ENCODE results near the gene COL7A1. TPM values are rescaled to one million over a fixed set of nuclear protein-coding genes. Genes with fewer than 3 reads are reported as not detected.
"Not testable (repeated sequence)": the region's sequence is repeated elsewhere in the genome, so short reads cannot be mapped to it uniquely, and the experiment has no call there.

COL7A1 gene
- total RNA-seq, 1 donor from 2014 or later = 1.9 TPM

DNA sequence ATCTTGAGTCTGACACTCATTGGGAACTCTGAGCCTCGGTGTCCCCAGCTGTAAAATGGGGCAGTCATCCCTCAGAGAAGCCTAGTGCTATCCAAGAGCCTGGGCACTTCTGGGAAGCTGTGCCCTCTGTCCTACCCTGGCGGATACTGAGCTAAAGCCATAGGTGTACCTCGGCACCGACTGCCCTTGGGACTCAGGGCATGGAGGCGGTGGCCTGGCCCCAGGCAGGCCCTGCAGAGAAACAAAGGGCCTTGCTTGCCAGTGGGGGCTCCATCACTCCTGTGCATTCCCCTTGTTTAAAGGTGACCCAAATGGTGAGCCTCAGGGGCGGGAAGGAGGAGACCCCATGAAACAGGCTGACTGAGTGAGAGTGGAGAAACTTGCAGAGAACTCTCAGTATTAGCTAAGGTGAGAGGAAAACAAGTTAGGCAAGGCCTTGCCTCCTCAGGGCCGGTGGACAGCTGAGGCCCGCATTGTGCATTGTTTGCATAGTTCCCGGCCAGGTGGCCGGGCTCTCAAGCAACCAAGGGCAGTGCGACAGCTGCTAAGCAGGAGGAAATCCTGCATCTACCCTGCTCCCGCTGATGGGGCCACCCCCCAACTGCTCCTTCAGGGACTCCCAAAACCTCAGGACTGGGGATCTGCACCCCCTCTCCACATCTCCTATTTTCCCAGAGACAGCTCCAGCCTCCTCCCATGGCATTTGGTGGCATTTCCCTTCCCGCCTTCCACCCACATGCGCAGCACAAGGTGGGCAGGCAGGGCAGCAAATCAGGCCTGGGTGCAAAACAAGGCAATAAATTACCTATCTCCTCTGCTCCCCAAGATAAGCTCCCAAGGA is 42.8 kb downstream of the COL7A1 start:
- Mint-ChIP-seq H3K4me1 (ENCODE audit: low read depth) (peaks cover 33% of the 10 kb centered on the region), H3K36me3 (ENCODE audit: low read depth) (peaks cover 51% of the 10 kb centered on the region), H3K9me3 (no peaks in the 10 kb centered on the region), H3K4me3 (ENCODE audit: low read depth) (no peak overlapping the region), H3K27me3 (ENCODE audit: low read depth) (no peaks in the 10 kb centered on the region), H3K27ac (no peak overlapping the region)
- DNase-seq (ENCODE audit: low spot score) = no peak
- intact Hi-C loops (cut with micrococcal nuclease) = loop anchor here (10.0 kb wide), 1 partner anchor 308 kb away; the partner anchor contains the start of gene ZNF589

- H3K27ac Mint-ChIP-seq = not testable (repeated sequence)
Observed at GRCh38 chr3:48551651-48552050, 43.5 kb downstream of the COL7A1 start.

GRCh38 chr3:48548729-48549705 is 46.1 kb downstream of the COL7A1 start:
- intact Hi-C loops (cut with micrococcal nuclease) = loop anchor here (2.0 kb wide), 1 partner anchor 148 kb away; no protein-coding TSS in a partner anchor
- no peaks in the 10 kb centered on the region for H3K27me3 Mint-ChIP-seq (ENCODE audit: low read depth)
- H3K4me1 Mint-ChIP-seq (ENCODE audit: low read depth) = peaks cover 16% of the 10 kb centered on the region
- no peak overlapping the region for H3K27ac Mint-ChIP-seq
- no peak overlapping the region for H3K4me3 Mint-ChIP-seq (ENCODE audit: low read depth)
- DNase-seq (ENCODE audit: low spot score) = peak; percentile 72
- peaks cover 62% of the 10 kb centered on the region for H3K36me3 Mint-ChIP-seq (ENCODE audit: low read depth)
- no peaks in the 10 kb centered on the region for H3K9me3 Mint-ChIP-seq

More at GRCh38 chr3:48551651-48552050, 43.5 kb downstream of the COL7A1 start:
- H3K4me3 Mint-ChIP-seq (ENCODE audit: low read depth); H3K9me3 Mint-ChIP-seq; H3K27me3 Mint-ChIP-seq (ENCODE audit: low read depth); DNase-seq (ENCODE audit: low spot score): not testable (repeated sequence)
- Mint-ChIP-seq H3K4me1 (ENCODE audit: low read depth) (peaks cover 33% of the 10 kb centered on the region), H3K36me3 (ENCODE audit: low read depth) (peaks cover 57% of the 10 kb centered on the region)
- intact Hi-C loops (cut with micrococcal nuclease) = loop anchor here (10.0 kb wide), 1 partner anchor 307 kb away; the partner anchor contains the start of gene ZNF589

- no peak overlapping the region for H3K4me3 Mint-ChIP-seq (ENCODE audit: low read depth)
- peaks cover 60% of the 10 kb centered on the region for H3K36me3 Mint-ChIP-seq (ENCODE audit: low read depth)
- intact Hi-C loops (cut with micrococcal nuclease) = loop anchor here (2.0 kb wide), 1 partner anchor 147 kb away; no protein-coding TSS in a partner anchor
- H3K9me3 Mint-ChIP-seq = no peaks in the 10 kb centered on the region
- H3K27me3 Mint-ChIP-seq (ENCODE audit: low read depth) = no peaks in the 10 kb centered on the region
- peaks cover 9% of the 10 kb centered on the region for H3K4me1 Mint-ChIP-seq (ENCODE audit: low read depth)
- H3K27ac Mint-ChIP-seq = no peak overlapping the region
- no peak for DNase-seq (ENCODE audit: low spot score)
Observed at GRCh38 chr3:48548126-48548525, 47.0 kb downstream of the COL7A1 start.

GRCh38 chr3:48546203-48546829 is 48.8 kb downstream of the COL7A1 start:
- Mint-ChIP-seq H3K9me3 (no peaks in the 10 kb centered on the region), H3K27me3 (ENCODE audit: low read depth) (no peaks in the 10 kb centered on the region), H3K36me3 (ENCODE audit: low read depth) (peaks cover 73% of the 10 kb centered on the region), H3K4me1 (ENCODE audit: low read depth) (peaks cover 8% of the 10 kb centered on the region), H3K4me3 (ENCODE audit: low read depth) (no peak overlapping the region), H3K27ac (no peak overlapping the region)
- no peak for DNase-seq (ENCODE audit: low spot score)
- intact Hi-C loops (cut with micrococcal nuclease) = no loop called here

DNA sequence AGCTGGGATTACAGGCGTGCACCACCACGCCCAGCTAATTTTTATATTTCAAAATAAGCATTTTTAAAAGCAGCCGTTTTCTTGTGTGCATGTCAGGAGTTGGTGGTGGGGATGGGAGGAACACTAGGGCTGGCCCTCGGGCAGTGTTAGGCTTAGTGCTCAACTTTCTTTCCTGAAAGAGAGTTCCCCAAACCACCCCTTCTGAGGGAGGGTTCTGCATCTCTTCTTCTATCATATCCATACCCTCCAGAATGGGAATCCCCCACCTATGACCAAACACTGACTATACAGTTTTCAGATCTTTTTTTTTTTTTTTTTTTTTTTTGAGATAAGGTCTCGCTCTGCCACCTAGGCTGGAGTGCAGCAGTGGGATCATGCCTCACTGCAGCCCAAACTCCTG is 51.0 kb downstream of the COL7A1 start:
- Mint-ChIP-seq H3K9me3 (no peaks in the 10 kb centered on the region), H3K27me3 (ENCODE audit: low read depth) (no peaks in the 10 kb centered on the region), H3K4me1 (ENCODE audit: low read depth) (peaks cover 2% of the 10 kb centered on the region), H3K27ac (no peak overlapping the region), H3K4me3 (ENCODE audit: low read depth) (no peak overlapping the region), H3K36me3 (ENCODE audit: low read depth) (peaks cover 68% of the 10 kb centered on the region)
- intact Hi-C loops (cut with micrococcal nuclease) = no loop called here
- no peak for DNase-seq (ENCODE audit: low spot score)

DNA sequence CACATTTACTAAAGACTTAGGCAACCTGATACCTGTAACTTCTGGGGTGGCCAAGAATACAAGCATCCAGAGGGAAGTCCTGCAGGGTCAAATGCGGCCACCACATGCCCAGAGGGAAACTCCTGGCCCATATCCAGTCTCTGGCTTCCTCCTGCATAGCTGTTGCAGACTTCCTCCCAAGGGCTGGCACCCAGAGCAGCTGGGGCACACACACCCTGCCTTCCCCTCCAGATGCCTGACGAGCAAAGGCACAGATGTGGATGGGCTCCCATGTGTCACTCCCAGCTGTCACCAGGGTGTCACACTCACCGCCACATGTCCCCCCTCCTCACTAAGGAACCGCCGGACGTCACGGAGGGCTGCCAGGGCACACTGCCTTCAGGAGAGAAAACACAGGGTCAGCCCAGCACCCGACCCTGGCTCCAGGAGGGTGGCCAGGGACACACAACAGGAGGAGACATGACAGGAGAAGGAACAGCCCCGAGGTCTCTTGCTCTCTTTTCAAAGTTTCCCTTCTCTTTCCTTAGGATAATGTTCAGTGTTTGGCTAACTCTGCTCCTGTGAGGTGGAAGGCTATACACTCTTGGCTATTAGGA is 51.8 kb downstream of the COL7A1 start:
- DNase-seq (ENCODE audit: low spot score) = no peak
- no peaks in the 10 kb centered on the region for H3K27me3 Mint-ChIP-seq (ENCODE audit: low read depth)
- no peak overlapping the region for H3K4me3 Mint-ChIP-seq (ENCODE audit: low read depth)
- intact Hi-C loops (cut with micrococcal nuclease) = no loop called here
- peaks cover 2% of the 10 kb centered on the region for H3K4me1 Mint-ChIP-seq (ENCODE audit: low read depth)
- peaks cover 67% of the 10 kb centered on the region for H3K36me3 Mint-ChIP-seq (ENCODE audit: low read depth)
- H3K9me3 Mint-ChIP-seq = no peaks in the 10 kb centered on the region
- no peak overlapping the region for H3K27ac Mint-ChIP-seq

GRCh38 chr3:48538451-48538850 is 56.7 kb downstream of the COL7A1 start:
- no peak for DNase-seq (ENCODE audit: low spot score)
- Mint-ChIP-seq H3K27me3 (ENCODE audit: low read depth) (no peaks in the 10 kb centered on the region), H3K4me3 (ENCODE audit: low read depth) (no peak overlapping the region), H3K9me3 (no peaks in the 10 kb centered on the region), H3K27ac (no peak overlapping the region), H3K36me3 (ENCODE audit: low read depth) (peaks cover 75% of the 10 kb centered on the region), H3K4me1 (ENCODE audit: low read depth) (peaks cover 2% of the 10 kb centered on the region)
- intact Hi-C loops (cut with micrococcal nuclease) = no loop called here

GRCh38 chr3:48536785-48537184 is 58.3 kb downstream of the COL7A1 start:
- Mint-ChIP-seq H3K27me3 (ENCODE audit: low read depth) (no peaks in the 10 kb centered on the region), H3K4me1 (ENCODE audit: low read depth) (no peaks in the 10 kb centered on the region), H3K4me3 (ENCODE audit: low read depth) (no peak overlapping the region), H3K27ac (no peak overlapping the region), H3K36me3 (ENCODE audit: low read depth) (peaks cover 74% of the 10 kb centered on the region), H3K9me3 (no peaks in the 10 kb centered on the region)
- intact Hi-C loops (cut with micrococcal nuclease) = no loop called here
- DNase-seq (ENCODE audit: low spot score) = no peak

DNA sequence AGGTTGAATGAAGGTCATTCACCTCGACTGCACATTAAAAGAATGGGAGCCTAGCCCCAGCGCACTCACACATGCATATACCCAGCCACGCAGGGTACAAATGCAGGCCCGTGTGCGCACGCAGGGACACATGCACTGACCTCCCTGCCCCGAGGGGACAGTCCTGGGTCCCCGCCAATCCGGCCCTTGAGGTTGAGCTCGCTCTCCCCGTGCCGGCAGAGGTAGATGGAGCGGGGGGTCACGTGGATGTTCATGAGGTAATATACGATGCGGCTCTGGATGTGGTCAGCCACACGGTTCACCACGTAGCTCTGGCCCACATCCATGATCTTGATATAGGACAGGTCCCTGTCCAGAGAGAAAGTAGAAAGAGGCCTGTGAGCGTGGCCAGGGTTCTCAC is 59.0 kb downstream of the COL7A1 start:
- H3K9me3 Mint-ChIP-seq = no peaks in the 10 kb centered on the region
- peaks cover 73% of the 10 kb centered on the region for H3K36me3 Mint-ChIP-seq (ENCODE audit: low read depth)
- H3K27me3 Mint-ChIP-seq (ENCODE audit: low read depth) = no peaks in the 10 kb centered on the region

GRCh38 chr3:48535578-48535977 is 59.6 kb downstream of the COL7A1 start:
- H3K27ac Mint-ChIP-seq = no peak overlapping the region
- no peaks in the 10 kb centered on the region for H3K27me3 Mint-ChIP-seq (ENCODE audit: low read depth)
- no peak overlapping the region for H3K4me3 Mint-ChIP-seq (ENCODE audit: low read depth)
- intact Hi-C loops (cut with micrococcal nuclease) = no loop called here
- peaks cover 76% of the 10 kb centered on the region for H3K36me3 Mint-ChIP-seq (ENCODE audit: low read depth)
- no peaks in the 10 kb centered on the region for H3K9me3 Mint-ChIP-seq
- H3K4me1 Mint-ChIP-seq (ENCODE audit: low read depth) = no peaks in the 10 kb centered on the region
- DNase-seq (ENCODE audit: low spot score) = no peak

More for the DNA sequence above, 59.0 kb downstream of the COL7A1 start:
- intact Hi-C loops (cut with micrococcal nuclease) = no loop called here
- no peak for DNase-seq (ENCODE audit: low spot score)
- H3K4me3 Mint-ChIP-seq (ENCODE audit: low read depth) = no peak overlapping the region
- H3K27ac Mint-ChIP-seq = no peak overlapping the region
- no peaks in the 10 kb centered on the region for H3K4me1 Mint-ChIP-seq (ENCODE audit: low read depth)

DNA sequence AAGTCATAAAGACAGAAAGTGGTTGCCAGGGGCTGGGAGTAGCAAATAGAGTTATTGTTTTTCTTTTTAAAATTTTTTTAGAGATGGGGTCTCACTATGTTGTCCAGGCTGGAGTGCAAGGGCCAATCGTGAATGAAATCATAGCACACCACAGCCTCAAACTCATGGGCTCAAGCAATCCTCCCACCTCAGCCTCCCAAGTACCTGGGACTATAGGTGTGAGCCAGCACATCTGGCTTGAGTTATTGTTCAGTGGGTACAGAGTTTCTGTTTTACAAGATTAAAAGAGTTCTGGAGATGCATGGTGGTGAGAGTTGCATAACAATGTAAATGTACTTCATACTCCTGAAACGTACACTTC is 62.2 kb downstream of the COL7A1 start:
- no peaks in the 10 kb centered on the region for H3K9me3 Mint-ChIP-seq
- no peaks in the 10 kb centered on the region for H3K4me1 Mint-ChIP-seq (ENCODE audit: low read depth)

More for the DNA sequence above, 62.2 kb downstream of the COL7A1 start:
- intact Hi-C loops (cut with micrococcal nuclease) = no loop called here
- peaks cover 75% of the 10 kb centered on the region for H3K36me3 Mint-ChIP-seq (ENCODE audit: low read depth)
- H3K4me3 Mint-ChIP-seq (ENCODE audit: low read depth) = no peak overlapping the region
- no peak for DNase-seq (ENCODE audit: low spot score)
- no peaks in the 10 kb centered on the region for H3K27me3 Mint-ChIP-seq (ENCODE audit: low read depth)
- H3K27ac Mint-ChIP-seq = no peak overlapping the region
